ENCODE measurements around the gene DEDD2. TPM values are rescaled to one million over a fixed set of nuclear protein-coding genes. Genes with fewer than 3 reads are reported as not detected.
A peak's percentile ranks its signal among the peaks of the same experiment; 100 is the strongest.

The DEDD2 gene
- polyA plus RNA-seq, 3 donors = 125 to 141 (median 133) TPM

DNA sequence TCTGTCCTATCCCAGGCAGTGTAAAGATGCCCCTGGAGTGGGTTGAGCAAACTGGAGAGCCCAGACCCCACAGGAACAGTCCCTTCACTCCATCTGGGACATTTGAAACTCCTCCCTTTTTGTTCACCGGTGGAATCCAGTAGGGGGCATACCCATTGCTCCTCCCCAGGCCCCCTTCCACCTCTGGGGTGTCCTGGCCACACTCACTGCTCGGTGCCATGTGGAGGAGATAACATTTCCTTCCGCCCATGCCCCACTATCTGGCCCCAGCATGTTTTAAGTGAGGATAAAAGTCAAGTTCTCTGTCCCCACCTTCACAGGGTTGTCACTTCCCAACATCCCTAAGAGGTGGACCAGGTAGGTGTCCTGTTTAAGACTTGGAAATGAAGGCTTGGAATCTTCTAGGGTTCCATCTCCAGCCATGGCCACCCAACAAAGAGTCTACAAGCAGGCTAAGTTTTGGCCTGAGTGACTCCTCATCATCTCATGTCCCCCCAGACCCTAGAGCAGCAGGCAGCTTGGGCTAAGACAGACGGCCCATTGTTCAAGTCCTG lies 11.9 kb upstream of the DEDD2 start:
- intact Hi-C loops (cut with micrococcal nuclease) = no loop called here
- Mint-ChIP-seq H3K27ac (peak overlapping the region; percentile 30 to 84 (median 69)), H3K27me3 (ENCODE audit: low read depth in 3 of 3) (no peaks in the 10 kb centered on the region), H3K4me1 (peaks cover 10% of the 10 kb centered on the region), H3K4me3 (no peak overlapping the region), H3K36me3 (peaks cover 80 to 96% of the 10 kb centered on the region in 2 donors), H3K9me3 (no peaks in the 10 kb centered on the region)
- WGBS (ENCODE audit: insufficient coverage) = 80% methylated on average over 2 of the region's 4 CpGs
- TF ChIP-seq, protein P1, sequence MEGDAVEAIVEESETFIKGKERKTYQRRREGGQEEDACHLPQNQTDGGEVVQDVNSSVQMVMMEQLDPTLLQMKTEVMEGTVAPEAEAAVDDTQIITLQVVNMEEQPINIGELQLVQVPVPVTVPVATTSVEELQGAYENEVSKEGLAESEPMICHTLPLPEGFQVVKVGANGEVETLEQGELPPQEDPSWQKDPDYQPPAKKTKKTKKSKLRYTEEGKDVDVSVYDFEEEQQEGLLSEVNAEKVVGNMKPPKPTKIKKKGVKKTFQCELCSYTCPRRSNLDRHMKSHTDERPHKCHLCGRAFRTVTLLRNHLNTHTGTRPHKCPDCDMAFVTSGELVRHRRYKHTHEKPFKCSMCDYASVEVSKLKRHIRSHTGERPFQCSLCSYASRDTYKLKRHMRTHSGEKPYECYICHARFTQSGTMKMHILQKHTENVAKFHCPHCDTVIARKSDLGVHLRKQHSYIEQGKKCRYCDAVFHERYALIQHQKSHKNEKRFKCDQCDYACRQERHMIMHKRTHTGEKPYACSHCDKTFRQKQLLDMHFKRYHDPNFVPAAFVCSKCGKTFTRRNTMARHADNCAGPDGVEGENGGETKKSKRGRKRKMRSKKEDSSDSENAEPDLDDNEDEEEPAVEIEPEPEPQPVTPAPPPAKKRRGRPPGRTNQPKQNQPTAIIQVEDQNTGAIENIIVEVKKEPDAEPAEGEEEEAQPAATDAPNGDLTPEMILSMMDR (IDR thresholded peaks at IDR 0.05) = no peak
- Histone ChIP-seq H3K9me3 (replicated peaks in 1 of 2; ENCODE audit: control insufficient read depth in 1 of 2, insufficient read depth in 1 of 2, low read length in 2 of 2) (no peaks in the 10 kb centered on the region), H3K27me3 (ENCODE audit: control insufficient read depth in 2 of 2, insufficient read depth in 2 of 2, low read length in 2 of 2) (no peaks in the 10 kb centered on the region), H3K79me2 (ENCODE audit: insufficient read depth, low read length) (peaks cover 40% of the 10 kb centered on the region), H3K4me2 (replicated peaks; ENCODE audit: extremely low read depth, low read length, poor library complexity, severe bottlenecking) (no peak overlapping the region), H3K36me3 (replicated peaks in 1 of 2; ENCODE audit: control insufficient read depth in 1 of 2, insufficient read depth in 2 of 2, low read length in 2 of 2) (peaks cover 91 to 99% of the 10 kb centered on the region in 2 donors), H3K9ac (ENCODE audit: insufficient read depth, low read length, poor library complexity, severe bottlenecking) (no peak overlapping the region), H4K20me1 (ENCODE audit: insufficient read depth, low read length) (peaks cover 96% of the 10 kb centered on the region), H3K4me3 (replicated peaks in 1 of 3; ENCODE audit: low read depth in 2 of 3, low read length in 3 of 3) (no peak overlapping the region), H2AFZ (ENCODE audit: insufficient read depth, low read depth, low read length, poor library complexity, severe bottlenecking) (no peak overlapping the region), H3K4me1 (ENCODE audit: control insufficient read depth in 1 of 2, insufficient read depth in 2 of 2, low read length in 2 of 2) (no peaks in the 10 kb centered on the region), H3K27ac (ENCODE audit: low read depth in 1 of 2, low read length in 2 of 2) (peak overlapping the region in 1 of 2 donors; percentile 37)
- no peak for DNase-seq

DNA sequence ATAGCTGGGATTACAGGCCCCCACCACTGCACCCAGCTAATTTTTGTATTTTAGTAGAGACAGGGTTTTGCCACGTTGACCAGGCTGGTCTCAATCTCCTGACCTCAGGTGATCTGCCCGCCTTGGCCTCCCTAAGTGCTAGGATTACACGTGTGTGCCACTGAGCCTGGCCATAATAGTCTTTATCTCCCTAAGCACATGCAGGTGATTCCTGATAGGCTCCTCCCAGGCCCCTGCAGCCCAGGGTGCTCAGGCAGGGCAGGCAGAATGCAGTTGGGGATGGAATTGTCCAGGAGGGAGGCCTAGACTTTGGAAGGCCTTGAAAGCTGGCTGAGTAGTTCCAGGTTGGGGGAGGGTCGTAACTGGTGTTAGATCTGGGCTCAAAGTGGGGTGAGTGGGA lies 11.2 kb upstream of the DEDD2 start:
- no peak overlapping the region for H3K4me3 Mint-ChIP-seq
- intact Hi-C loops (cut with micrococcal nuclease) = no loop called here
- Histone ChIP-seq H3K4me2 (replicated peaks; ENCODE audit: extremely low read depth, low read length, poor library complexity, severe bottlenecking) (no peak overlapping the region), H3K9me3 (replicated peaks in 1 of 2; ENCODE audit: control insufficient read depth in 1 of 2, insufficient read depth in 1 of 2, low read length in 2 of 2) (no peaks in the 10 kb centered on the region), H3K9ac (ENCODE audit: insufficient read depth, low read length, poor library complexity, severe bottlenecking) (no peak overlapping the region), H3K4me3 (replicated peaks in 1 of 3; ENCODE audit: low read depth in 2 of 3, low read length in 3 of 3) (no peak overlapping the region), H4K20me1 (ENCODE audit: insufficient read depth, low read length) (peaks cover 88% of the 10 kb centered on the region), H3K27me3 (ENCODE audit: control insufficient read depth in 2 of 2, insufficient read depth in 2 of 2, low read length in 2 of 2) (no peaks in the 10 kb centered on the region), H3K27ac (ENCODE audit: low read depth in 1 of 2, low read length in 2 of 2) (no peak overlapping the region), H3K79me2 (ENCODE audit: insufficient read depth, low read length) (peaks cover 34% of the 10 kb centered on the region), H3K4me1 (ENCODE audit: control insufficient read depth in 1 of 2, insufficient read depth in 2 of 2, low read length in 2 of 2) (no peaks in the 10 kb centered on the region), H3K36me3 (replicated peaks in 1 of 2; ENCODE audit: control insufficient read depth in 1 of 2, insufficient read depth in 2 of 2, low read length in 2 of 2) (peaks cover 87 to 96% of the 10 kb centered on the region in 2 donors), H2AFZ (ENCODE audit: insufficient read depth, low read depth, low read length, poor library complexity, severe bottlenecking) (no peak overlapping the region)
- TF ChIP-seq, protein P1 (IDR thresholded peaks at IDR 0.05) = no peak
- 91% methylated on average over 4 of the region's 4 CpGs for WGBS (ENCODE audit: insufficient coverage)
- no peak for DNase-seq
- H3K36me3 Mint-ChIP-seq = peaks cover 77 to 94% of the 10 kb centered on the region in 2 donors
- H3K9me3 Mint-ChIP-seq = no peaks in the 10 kb centered on the region
- peaks cover 10% of the 10 kb centered on the region for H3K4me1 Mint-ChIP-seq
- H3K27ac Mint-ChIP-seq = peak overlapping the region in 4 of 7 donors; percentile 1 to 62 (median 46)
- H3K27me3 Mint-ChIP-seq (ENCODE audit: low read depth in 3 of 3) = no peaks in the 10 kb centered on the region
